GM12878 (cell line): ENCODE data around the gene PDLIM5.

ENCODE experiments used
- BHLHE40 ChIP-seq, 2 experiments: fragments of 450-650 bp in 1 of 2; IDR thresholded peaks; 2 replicates each; pipeline ENCODE4 v1.6.1; 2011 to 2017; ENCODE audit warnings: low read depth in 2 of 2, borderline replicate concordance in 1 of 2, improper control_type of control experiment in 1 of 2, low read length in 1 of 2, mild to moderate bottlenecking in 1 of 2
- CHD2 ChIP-seq: IDR thresholded peaks from 2 replicates; pipeline ENCODE4 v1.6.1; 2011; ENCODE audit warnings: low read depth, low read length, improper control_type of control experiment, borderline replicate concordance
- POLR2AphosphoS5 ChIP-seq: IDR thresholded peaks from 2 replicates; pipeline ENCODE4 v1.6.1; 2011; ENCODE audit warnings: mild to moderate bottlenecking, low read length, inconsistent platforms
- SMAD1 ChIP-seq: fragments of 450-650 bp; IDR thresholded peaks from 2 replicates; pipeline ENCODE4 v1.6.1; 2018; ENCODE audit warnings: mild to moderate bottlenecking, low read depth; ENCODE audit not compliant: partially characterized antibody
- SP1 ChIP-seq: IDR thresholded peaks from one replicate; pipeline ENCODE4 v1.6.1; 2011; ENCODE audit warnings: low read depth, low read length
- TCF12 ChIP-seq: IDR thresholded peaks from 2 replicates; pipeline ENCODE4 v1.6.1; 2011; ENCODE audit warnings: low read depth, mild to moderate bottlenecking, low read length
- TF ChIP-seq, protein P1 (sequence below), 3 experiments: IDR thresholded peaks in 2 of 3; conservative IDR thresholded peaks in 1 of 3; 2 replicates each; pipeline ENCODE4 v1.5.1; 2011; ENCODE audit warnings: low read depth in 3 of 3, low read length in 3 of 3, mild to moderate bottlenecking in 3 of 3, control low read depth in 2 of 3, moderate library complexity in 2 of 3, inconsistent platforms in 1 of 3, mixed read lengths in 1 of 3; ENCODE audit not compliant: control insufficient read depth in 2 of 3, insufficient read depth in 1 of 3; ENCODE audit errors: extremely low read depth in 1 of 3

DNA sequence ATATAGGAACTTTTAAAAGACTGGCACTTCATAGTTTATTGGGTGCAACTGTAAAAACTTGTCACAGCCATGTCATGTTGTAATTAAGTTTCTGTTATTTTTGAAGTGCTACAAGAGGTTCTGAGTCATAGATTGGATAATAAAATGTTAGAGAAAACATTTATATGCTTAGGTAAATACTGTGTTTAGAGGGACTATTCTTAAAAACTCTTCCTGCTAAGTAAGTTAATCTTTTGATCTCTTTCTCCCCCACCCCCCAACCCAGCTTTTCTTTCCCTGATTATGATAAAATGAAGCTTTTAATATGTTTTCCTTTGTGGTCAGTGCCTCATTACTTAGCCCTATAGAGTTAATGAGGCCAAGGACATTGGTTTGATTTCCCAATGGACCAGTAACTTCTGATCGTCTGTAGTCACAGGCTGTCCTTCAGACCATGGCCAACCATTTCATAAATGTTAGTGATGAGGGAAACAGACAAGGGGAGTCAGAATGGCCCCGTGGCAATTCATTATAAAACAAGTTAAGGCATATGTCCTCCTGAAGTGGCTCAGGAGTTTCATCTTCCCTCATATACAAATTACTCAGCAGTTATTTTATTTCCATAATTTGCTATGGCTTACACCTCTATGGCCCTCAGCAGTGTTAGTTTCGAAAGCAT lies 3.9 kb upstream of the PDLIM5 start:
- TF ChIP-seq, protein P1, sequence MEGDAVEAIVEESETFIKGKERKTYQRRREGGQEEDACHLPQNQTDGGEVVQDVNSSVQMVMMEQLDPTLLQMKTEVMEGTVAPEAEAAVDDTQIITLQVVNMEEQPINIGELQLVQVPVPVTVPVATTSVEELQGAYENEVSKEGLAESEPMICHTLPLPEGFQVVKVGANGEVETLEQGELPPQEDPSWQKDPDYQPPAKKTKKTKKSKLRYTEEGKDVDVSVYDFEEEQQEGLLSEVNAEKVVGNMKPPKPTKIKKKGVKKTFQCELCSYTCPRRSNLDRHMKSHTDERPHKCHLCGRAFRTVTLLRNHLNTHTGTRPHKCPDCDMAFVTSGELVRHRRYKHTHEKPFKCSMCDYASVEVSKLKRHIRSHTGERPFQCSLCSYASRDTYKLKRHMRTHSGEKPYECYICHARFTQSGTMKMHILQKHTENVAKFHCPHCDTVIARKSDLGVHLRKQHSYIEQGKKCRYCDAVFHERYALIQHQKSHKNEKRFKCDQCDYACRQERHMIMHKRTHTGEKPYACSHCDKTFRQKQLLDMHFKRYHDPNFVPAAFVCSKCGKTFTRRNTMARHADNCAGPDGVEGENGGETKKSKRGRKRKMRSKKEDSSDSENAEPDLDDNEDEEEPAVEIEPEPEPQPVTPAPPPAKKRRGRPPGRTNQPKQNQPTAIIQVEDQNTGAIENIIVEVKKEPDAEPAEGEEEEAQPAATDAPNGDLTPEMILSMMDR (IDR thresholded peaks at IDR 0.05 in 2 of 3, conservative IDR thresholded peaks at IDR 0.05 in 1 of 3; ENCODE audit: control insufficient read depth in 2 of 3, extremely low read depth in 1 of 3, insufficient read depth in 1 of 3, low read depth in 3 of 3, low read length in 3 of 3) = no peak
- TF ChIP-seq SP1 = no peak
- TF ChIP-seq SMAD1 = no peak
- TF ChIP-seq POLR2AphosphoS5 = no peak
- TF ChIP-seq CHD2 = no peak
- no peak for TF ChIP-seq BHLHE40 (IDR thresholded peaks at IDR 0.05; ENCODE audit: borderline replicate concordance in 1 of 2, low read depth in 2 of 2, low read length in 1 of 2)
- TF ChIP-seq TCF12 = no peak
